NCI-H524 treated with DMSO at 0.1 percent for 48 hours (cell line): ENCODE data around the gene LRRC59.
"Not testable (repeated sequence)": the region's sequence is repeated elsewhere in the genome, so short reads cannot be mapped to it uniquely, and the experiment has no call there.

Experiments
- DNase-seq: peaks from one replicate; lab custom pipeline; 2025; lab: John Stamatoyannopoulos, UW

LRRC59 gene

GRCh38 chr17:50346313-50347116 lies 50.8 kb downstream of the LRRC59 start:
- no peak for DNase-seq

- DNase-seq = no peak
Observed at GRCh38 chr17:50345432-50346312, 51.7 kb downstream of the LRRC59 start, which contains the start of gene XYLT2. Gene XYLT2 (plus strand): TSS chr17:50346126. CDS start chr17:50346141, 15 bp downstream.

GRCh38 chr17:50344731-50345365 lies 52.5 kb downstream of the LRRC59 start:
- no peak for DNase-seq

- no peak for DNase-seq
Observed at GRCh38 chr17:50339381-50339780, 57.9 kb downstream of the LRRC59 start.

- no peak for DNase-seq
Observed at GRCh38 chr17:50338645-50339044, 58.7 kb downstream of the LRRC59 start.

- DNase-seq = no peak
Observed at GRCh38 chr17:50337956-50338355, 59.4 kb downstream of the LRRC59 start.

GRCh38 chr17:50333291-50334057 lies 63.8 kb downstream of the LRRC59 start:
- DNase-seq = not testable (repeated sequence)

- DNase-seq = no peak
Observed at GRCh38 chr17:50332196-50332595, 65.1 kb downstream of the LRRC59 start.
